ENCODE results near the gene ANO10.
"Not testable (repeated sequence)": the region's sequence is repeated elsewhere in the genome, so short reads cannot be mapped to it uniquely, and the experiment has no call there.

The ANO10 gene

DNA sequence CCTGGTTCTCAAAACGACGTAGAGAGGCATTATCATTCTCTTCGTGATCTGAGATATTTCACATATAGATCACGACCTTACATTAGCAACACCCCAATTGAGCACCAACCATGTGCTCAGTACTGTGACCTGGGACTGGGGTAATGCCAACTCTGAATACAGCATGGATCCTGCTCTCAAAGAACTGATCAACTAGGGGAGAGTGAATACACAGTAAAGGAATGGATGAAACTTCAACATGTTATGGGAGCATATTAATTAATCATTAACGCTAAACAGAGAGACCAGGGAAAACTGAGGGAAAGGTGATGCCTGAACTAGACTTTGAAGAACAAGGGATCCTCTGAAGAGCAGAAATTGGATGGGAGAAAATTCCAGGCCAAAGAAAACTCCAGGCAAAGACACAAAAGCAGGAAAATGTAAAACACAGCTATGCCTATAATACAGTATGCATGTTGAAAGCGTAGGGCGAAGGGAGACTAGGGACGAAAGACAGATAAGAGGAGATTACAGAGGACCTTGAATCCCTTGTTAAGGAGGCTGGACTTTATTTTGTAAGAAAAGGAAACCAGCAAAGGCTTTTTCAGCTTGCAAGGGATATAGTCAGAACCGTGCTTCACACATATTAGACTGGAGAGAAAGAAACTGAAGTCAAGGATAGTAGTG, 105.7 kb downstream of the ANO10 start:
- no peak for DNase-seq (ENCODE audit: low spot score)

DNA sequence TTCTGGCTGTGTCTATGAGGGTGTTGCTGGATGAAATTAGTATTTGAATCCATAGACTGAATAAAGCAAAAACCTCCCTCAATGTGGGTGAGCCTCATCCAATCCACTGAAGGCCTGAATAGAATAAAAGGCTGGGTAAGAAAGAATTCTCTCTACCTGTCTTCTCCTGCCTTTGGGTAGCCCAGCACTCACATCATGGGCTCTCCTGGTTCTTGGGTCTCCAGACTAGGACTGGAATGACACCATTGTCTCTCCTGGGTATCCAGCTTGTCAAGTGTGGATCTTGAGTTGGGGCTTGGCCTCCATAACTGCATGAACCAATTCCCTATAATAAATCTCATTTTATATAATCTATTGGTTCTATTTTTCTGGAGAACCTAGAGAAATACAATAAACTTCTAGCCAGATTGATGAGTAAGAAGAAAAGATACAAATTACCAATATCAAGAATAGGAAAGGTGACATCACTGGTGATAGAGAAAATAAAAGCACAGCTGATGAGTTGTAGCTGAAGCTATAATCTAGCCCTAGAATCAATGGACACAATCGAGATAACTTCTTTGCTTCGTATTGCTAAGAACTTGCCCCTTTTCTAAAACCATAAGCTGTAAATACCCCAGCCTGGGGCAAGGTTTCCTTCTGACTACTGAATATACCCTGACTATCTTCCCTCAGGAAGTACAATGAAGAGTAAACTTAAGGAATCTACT, 106.4 kb downstream of the ANO10 start:
- no peak for DNase-seq (ENCODE audit: low spot score)

DNA sequence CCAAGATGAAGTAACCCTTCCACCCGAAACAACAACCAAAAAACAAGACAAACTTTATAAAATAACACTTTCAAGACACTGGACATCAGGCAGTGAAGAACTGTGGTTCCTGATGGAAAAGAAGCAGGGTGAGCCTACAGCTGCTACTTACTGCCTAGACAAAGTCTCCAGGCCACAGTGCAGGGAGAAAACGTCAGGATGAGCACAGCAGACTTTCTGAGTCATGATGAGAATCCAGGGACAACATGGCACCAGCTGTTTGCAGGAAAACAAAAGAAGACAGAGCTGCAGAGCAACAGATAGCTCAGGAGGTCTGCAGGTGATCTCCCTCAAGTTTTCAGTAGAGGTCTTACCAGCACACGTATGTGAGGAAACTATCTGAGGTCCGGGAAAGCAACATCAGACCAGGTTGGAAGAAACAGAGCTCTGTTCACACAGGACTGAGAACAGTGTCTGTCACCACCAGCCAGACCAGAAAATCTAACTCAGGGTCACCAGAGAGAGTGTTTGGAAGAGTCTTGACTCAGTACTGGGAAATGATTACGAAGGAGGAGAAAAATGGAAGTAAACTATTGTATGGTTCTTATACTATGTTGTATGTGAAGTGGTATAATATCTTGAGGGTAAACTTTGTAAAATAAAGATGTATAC, 108.9 kb downstream of the ANO10 start:
- no peak for DNase-seq (ENCODE audit: low spot score)

DNA sequence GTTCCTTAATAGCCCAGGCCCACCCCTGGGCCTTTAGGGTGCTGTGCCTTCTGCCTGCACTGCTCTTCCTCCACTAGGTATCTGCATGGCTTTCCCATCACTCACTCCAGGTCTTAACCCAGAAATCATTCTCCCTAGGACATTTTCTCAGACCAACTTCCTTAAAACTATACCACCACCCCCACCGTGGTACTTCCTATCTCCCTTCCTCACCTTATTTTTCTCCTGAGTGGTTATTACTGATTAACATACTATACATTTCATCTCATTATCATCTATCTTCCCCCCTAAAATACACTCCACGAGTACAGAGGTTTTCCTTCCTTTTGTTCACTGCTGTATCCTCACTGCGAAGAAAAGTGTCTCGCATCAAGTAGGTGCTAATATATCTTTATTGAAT, 115.2 kb downstream of the ANO10 start:
- DNase-seq (ENCODE audit: low spot score): no peak

DNA sequence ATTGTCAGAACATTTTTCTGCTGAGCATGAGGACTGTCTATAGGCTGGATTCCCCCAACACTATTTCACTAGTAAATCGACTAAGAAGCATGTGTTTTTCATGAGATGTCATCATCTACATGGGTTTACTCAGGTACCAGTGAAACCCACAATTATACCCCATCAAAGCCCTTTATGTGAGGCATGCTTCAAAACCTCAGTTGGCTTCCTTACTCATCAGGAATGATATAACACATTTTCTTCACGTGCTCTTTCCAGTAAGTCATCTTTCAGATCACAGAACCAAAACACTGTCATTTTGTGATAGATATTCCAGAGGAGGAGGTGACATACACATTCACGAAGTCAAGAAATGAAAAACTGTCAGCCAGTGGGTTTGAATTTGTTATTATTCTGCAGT, 116.5 kb downstream of the ANO10 start:
- DNase-seq (ENCODE audit: low spot score): no peak

GRCh38 chr3:43503067-43503728, 118.6 kb downstream of the ANO10 start:
- DNase-seq (ENCODE audit: low spot score): peak; percentile 21

GRCh38 chr3:43499256-43499655, 122.6 kb downstream of the ANO10 start:
- no peak for DNase-seq (ENCODE audit: low spot score)

GRCh38 chr3:43497905-43498365, 123.9 kb downstream of the ANO10 start:
- no peak for DNase-seq (ENCODE audit: low spot score)

- DNase-seq (ENCODE audit: low spot score): no peak
Measured at GRCh38 chr3:43497422-43497821, 124.4 kb downstream of the ANO10 start.

GRCh38 chr3:43496740-43497375, 125.0 kb downstream of the ANO10 start:
- no peak for DNase-seq (ENCODE audit: low spot score)

DNA sequence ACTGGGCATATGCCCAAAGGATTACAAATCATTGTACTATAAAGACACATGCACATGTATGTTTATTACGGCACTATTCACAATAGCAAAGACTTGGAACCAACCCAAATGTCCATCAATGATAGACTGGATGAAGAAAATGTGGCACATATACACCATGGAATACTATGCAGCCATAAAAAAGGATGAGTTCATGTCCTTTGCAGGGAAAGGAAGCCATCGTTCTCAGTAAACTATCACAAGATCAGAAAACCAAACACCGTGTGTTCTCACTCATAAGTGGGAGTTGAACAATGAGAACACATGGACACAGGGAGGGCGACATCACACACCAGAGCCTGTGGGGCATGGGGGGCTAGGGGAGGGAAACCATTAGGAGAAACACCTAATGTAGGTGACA, 128.9 kb downstream of the ANO10 start:
- DNase-seq (ENCODE audit: low spot score): not testable (repeated sequence)

GRCh38 chr3:43491807-43492206, 130.0 kb downstream of the ANO10 start:
- DNase-seq (ENCODE audit: low spot score): not testable (repeated sequence)

DNA sequence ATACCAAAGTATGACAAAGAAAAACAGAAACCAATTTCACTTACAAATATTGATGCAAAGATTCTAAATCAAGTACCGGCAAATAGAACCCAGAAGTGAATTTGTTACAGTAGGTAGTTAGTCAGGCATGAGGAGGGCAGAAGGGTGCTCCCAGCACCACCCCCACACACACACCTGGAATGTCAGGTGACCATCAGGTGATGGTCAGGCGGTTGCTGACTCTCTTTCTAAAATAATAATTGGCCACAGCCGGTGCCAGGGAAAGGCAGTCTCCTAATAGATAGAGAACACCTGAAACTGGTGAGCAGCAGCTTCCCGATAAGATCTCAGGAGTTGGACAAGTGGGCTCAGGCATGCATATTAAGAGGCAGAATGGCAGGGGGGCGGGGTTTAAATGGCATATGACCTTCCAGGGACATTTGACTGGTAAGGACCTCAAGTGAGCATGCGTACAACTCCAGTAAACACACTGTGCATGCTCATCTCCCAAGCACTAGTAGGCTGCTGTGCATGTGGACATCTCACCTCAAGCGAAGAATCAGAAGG, 131.1 kb downstream of the ANO10 start:
- DNase-seq (ENCODE audit: low spot score): no peak

- no peak for DNase-seq (ENCODE audit: low spot score)
Measured at GRCh38 chr3:43489930-43490329, 131.9 kb downstream of the ANO10 start.

- DNase-seq (ENCODE audit: low spot score): no peak
Measured at GRCh38 chr3:43485931-43486330, 135.9 kb downstream of the ANO10 start.

- no peak for DNase-seq (ENCODE audit: low spot score)
Measured at GRCh38 chr3:43484926-43485488, 136.8 kb downstream of the ANO10 start.

GRCh38 chr3:43481375-43481774, 140.4 kb downstream of the ANO10 start:
- no peak for DNase-seq (ENCODE audit: low spot score)

DNA sequence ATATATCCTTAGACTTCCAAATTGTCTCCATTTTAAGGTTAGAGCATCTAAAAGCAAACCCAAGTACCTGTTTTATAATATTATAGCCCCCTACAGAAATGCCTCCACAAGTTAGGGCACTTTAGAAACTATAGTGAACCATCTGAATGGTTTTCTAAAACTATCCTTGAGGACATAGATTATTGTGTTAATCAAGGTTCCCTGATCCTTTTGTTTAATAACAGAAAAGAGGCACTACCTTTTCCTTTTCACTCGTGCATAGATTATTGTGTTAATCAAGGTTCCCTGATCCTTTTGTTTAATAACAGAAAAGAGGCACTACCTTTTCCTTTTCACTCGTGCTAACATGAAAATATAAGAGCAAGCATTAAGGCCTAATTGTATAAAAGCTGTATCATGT, 143.0 kb downstream of the ANO10 start:
- DNase-seq (ENCODE audit: low spot score): not testable (repeated sequence)

DNA sequence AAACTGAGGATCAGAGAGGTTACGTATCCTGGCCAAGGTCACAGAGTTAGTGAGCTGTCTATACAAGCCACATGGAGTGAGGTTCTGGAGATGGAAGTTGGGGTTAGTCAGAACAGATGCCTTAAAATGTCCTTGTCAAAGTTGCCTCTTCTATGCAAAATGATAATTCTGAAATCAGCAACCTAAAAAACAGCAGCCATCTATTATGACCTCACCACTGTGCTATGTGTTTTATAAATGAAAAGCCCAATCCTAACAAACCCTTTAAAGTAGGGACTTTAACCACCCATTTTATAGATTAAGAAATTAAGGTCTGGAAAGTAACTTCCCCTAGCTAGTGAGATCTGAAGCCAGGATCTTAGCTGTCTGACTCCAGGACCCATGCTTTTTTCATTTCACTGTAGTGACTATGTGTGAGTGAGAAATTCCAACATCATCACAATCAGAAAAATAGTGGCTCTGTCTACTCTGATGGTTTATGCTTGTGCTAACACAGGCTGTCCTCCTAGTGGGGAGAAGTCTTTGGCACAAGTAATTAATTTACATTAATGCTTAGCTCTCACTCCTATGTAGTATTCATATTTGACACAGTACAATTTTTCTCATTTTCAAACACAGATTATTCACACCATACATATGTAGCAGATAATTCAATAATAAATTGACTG, 143.6 kb downstream of the ANO10 start:
- no peak for DNase-seq (ENCODE audit: low spot score)

- no peak for DNase-seq (ENCODE audit: low spot score)
Measured at GRCh38 chr3:43477600-43477999, 144.2 kb downstream of the ANO10 start.

DNA sequence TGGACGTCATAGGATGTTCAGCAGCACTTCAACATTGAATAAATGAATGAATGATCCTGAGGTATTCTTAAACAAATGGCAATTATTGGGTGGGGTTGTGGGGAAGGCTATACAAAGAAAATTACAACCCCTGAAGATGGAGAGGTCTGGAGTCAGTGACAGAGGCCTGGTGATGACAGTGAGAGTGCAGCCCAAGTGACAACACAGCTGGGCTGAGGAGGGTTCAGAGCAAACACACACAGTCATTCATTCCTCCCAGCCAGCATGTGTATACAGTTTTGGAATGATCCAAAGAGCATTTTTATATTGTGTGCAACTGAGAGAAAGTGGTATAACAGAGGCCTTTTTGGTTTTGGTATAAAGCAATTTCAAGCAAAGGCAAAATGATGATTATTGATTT, 148.1 kb downstream of the ANO10 start:
- DNase-seq (ENCODE audit: low spot score): no peak

All from iPS-NIHi11 (cell line).